ENCODE data around the gene SPACA1.

DNA sequence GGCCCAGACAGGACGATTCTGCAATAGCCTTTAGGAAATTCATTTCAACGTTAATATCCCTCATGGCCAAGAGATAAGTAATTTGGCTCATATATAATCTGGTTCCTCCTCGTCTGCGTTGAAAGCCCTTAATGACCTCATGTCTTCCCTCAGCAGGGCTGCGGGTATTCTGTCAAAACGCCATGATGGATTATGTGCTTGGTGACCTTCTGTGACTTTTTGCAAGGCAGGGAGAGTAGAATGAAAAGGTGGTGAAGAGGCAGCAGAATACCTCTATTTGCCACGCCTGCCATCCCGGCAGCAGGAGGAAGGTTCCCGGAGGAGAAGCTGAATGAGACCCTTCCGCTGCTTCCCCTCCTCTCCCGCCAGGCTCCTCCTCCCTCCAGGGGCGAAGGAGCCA lies 41.1 kb upstream of the SPACA1 start:
- TF ChIP-seq SMC3 (IDR thresholded peaks at IDR 0.05; ENCODE audit: low read depth, low read length) (no peak), CTCF (conservative IDR thresholded peaks at IDR 0.05; ENCODE audit: low read depth, low read length) (no peak), RAD21 (IDR thresholded peaks at IDR 0.05; ENCODE audit: low read length) (no peak), POLR2A (IDR thresholded peaks at IDR 0.05; ENCODE audit: low read depth, low read length) (no peak), FOS (IDR thresholded peaks at IDR 0.05; ENCODE audit: low read depth, low read length) (no peak), CEBPB (IDR thresholded peaks at IDR 0.05; ENCODE audit: low read depth, low read length) (no peak), RCOR1 (IDR thresholded peaks at IDR 0.05; ENCODE audit: insufficient replicate concordance, low read length) (no peak), MAFK (IDR thresholded peaks at IDR 0.05; ENCODE audit: low read depth, low read length) (no peak), RFX5 (IDR thresholded peaks at IDR 0.05; ENCODE audit: low read depth, low read length) (no peak), ELK1 (IDR thresholded peaks at IDR 0.05; ENCODE audit: borderline replicate concordance, low read depth, low read length) (no peak), CHD1 (IDR thresholded peaks at IDR 0.05; ENCODE audit: low read depth, low read length) (no peak)
- TF ChIP-seq, protein P1, sequence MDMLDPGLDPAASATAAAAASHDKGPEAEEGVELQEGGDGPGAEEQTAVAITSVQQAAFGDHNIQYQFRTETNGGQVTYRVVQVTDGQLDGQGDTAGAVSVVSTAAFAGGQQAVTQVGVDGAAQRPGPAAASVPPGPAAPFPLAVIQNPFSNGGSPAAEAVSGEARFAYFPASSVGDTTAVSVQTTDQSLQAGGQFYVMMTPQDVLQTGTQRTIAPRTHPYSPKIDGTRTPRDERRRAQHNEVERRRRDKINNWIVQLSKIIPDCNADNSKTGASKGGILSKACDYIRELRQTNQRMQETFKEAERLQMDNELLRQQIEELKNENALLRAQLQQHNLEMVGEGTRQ (IDR thresholded peaks at IDR 0.05; ENCODE audit: low read depth, low read length) = no peak
